ENCODE data around the gene STARD13. TPM values are rescaled to one million over a fixed set of nuclear protein-coding genes. Genes with fewer than 3 reads are reported as not detected.

Gene STARD13
- total RNA-seq, 1 experiment from 2014 or later: 1.2 TPM

DNA sequence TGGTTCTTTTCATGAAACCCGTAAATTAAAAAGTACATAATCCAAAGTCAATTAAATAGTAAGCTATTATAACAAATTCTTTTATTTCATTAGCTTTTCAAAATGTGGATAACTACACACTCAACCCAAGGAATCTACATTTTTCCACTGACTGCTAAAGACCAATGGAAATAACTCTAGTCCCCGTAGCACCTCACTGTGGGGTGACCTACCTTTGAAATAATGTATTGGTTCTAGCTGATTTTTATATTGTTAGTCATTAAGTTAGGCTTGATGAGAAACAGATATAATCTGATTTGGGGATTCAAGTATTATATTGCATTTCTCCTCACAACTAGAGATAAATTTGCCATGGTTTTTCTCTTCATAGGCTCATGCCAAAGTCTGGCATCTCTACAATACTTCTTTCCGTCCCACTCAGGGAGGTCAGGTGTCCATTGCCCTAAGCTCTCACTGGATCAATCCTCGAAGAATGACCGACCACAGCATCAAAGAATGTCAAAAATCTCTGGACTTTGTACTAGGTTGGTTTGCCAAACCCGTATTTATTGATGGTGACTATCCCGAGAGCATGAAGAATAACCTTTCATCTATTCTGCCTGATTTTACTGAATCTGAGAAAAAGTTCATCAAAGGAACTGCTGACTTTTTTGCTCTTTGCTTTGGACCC, 232.0 kb downstream of the STARD13 start:
- Histone ChIP-seq H3K4me1 (ENCODE audit: low read length) (no peaks in the 10 kb centered on the region), H3K4me2 (ENCODE audit: low read depth, low read length, poor library complexity, severe bottlenecking) (no peak overlapping the region), H3K79me2 (ENCODE audit: low read length) (no peaks in the 10 kb centered on the region), H3K27me3 (ENCODE audit: low read length) (no peaks in the 10 kb centered on the region), H3K36me3 (ENCODE audit: insufficient read depth, low read length) (no peaks in the 10 kb centered on the region), H3K4me3 (ENCODE audit: low read length) (no peak overlapping the region), H3K9me3 (ENCODE audit: low read length) (no peaks in the 10 kb centered on the region), H4K20me1 (ENCODE audit: insufficient read depth, low read depth, low read length) (no peaks in the 10 kb centered on the region), H3K9me2 (replicated peaks; ENCODE audit: insufficient read depth, low read length) (no peaks in the 10 kb centered on the region), H3K9ac (ENCODE audit: low read length) (no peak overlapping the region), H3K27ac (ENCODE audit: low read length) (no peak overlapping the region), H2AFZ (ENCODE audit: low read length) (no peak overlapping the region)
- DNase-seq: no peak
